ENCODE results near the gene KAT5.

Gene KAT5

DNA sequence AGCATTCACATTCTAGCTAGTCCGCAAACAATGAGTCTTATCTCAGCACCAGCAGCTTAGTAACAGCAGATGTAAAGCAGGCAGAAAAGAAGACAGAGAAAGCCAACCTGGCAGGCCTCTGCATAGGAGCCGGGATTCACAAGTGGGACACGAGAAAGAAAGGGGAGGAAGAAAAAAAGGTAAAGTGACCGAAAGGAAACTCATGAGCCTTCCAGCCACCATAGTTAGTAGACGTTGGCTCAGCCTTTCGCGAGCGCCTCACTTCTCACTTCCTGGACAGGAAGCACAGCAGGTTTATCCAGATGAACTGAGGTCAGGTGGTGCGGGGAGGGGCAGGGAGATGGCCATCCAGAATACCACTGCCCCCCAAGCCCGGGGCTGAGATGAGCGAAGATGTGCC is 19.7 kb upstream of the KAT5 start:
- Histone ChIP-seq H3K4me3 (replicated peaks; ENCODE audit: insufficient read depth, low read length) (no peak overlapping the region), H3K27me3 (ENCODE audit: insufficient read depth, poor library complexity, severe bottlenecking) (no peaks in the 10 kb centered on the region), H3K27ac (replicated peaks) (no peak overlapping the region)
- TF ChIP-seq, protein P1, sequence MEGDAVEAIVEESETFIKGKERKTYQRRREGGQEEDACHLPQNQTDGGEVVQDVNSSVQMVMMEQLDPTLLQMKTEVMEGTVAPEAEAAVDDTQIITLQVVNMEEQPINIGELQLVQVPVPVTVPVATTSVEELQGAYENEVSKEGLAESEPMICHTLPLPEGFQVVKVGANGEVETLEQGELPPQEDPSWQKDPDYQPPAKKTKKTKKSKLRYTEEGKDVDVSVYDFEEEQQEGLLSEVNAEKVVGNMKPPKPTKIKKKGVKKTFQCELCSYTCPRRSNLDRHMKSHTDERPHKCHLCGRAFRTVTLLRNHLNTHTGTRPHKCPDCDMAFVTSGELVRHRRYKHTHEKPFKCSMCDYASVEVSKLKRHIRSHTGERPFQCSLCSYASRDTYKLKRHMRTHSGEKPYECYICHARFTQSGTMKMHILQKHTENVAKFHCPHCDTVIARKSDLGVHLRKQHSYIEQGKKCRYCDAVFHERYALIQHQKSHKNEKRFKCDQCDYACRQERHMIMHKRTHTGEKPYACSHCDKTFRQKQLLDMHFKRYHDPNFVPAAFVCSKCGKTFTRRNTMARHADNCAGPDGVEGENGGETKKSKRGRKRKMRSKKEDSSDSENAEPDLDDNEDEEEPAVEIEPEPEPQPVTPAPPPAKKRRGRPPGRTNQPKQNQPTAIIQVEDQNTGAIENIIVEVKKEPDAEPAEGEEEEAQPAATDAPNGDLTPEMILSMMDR (IDR thresholded peaks at IDR 0.05; ENCODE audit: insufficient read depth, low read length): no peak
- no peak for TF ChIP-seq GABPA (IDR thresholded peaks at IDR 0.05; ENCODE audit: low read depth)
- TF ChIP-seq, protein P2, sequence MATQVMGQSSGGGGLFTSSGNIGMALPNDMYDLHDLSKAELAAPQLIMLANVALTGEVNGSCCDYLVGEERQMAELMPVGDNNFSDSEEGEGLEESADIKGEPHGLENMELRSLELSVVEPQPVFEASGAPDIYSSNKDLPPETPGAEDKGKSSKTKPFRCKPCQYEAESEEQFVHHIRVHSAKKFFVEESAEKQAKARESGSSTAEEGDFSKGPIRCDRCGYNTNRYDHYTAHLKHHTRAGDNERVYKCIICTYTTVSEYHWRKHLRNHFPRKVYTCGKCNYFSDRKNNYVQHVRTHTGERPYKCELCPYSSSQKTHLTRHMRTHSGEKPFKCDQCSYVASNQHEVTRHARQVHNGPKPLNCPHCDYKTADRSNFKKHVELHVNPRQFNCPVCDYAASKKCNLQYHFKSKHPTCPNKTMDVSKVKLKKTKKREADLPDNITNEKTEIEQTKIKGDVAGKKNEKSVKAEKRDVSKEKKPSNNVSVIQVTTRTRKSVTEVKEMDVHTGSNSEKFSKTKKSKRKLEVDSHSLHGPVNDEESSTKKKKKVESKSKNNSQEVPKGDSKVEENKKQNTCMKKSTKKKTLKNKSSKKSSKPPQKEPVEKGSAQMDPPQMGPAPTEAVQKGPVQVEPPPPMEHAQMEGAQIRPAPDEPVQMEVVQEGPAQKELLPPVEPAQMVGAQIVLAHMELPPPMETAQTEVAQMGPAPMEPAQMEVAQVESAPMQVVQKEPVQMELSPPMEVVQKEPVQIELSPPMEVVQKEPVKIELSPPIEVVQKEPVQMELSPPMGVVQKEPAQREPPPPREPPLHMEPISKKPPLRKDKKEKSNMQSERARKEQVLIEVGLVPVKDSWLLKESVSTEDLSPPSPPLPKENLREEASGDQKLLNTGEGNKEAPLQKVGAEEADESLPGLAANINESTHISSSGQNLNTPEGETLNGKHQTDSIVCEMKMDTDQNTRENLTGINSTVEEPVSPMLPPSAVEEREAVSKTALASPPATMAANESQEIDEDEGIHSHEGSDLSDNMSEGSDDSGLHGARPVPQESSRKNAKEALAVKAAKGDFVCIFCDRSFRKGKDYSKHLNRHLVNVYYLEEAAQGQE (IDR thresholded peaks at IDR 0.05; ENCODE audit: insufficient replicate concordance, low read depth): no peak
- no peak for DNase-seq (ENCODE audit: low read depth in 1 of 2, low spot score in 1 of 2)

- Histone ChIP-seq H3K27me3 (ENCODE audit: insufficient read depth, poor library complexity, severe bottlenecking) (no peaks in the 10 kb centered on the region), H3K27ac (replicated peaks) (no peak overlapping the region), H3K4me3 (replicated peaks; ENCODE audit: insufficient read depth, low read length) (no peak overlapping the region)
- TF ChIP-seq, protein P1 (IDR thresholded peaks at IDR 0.05; ENCODE audit: insufficient read depth, low read length): no peak
- TF ChIP-seq, protein P2 (IDR thresholded peaks at IDR 0.05; ENCODE audit: insufficient replicate concordance, low read depth): no peak
- no peak for TF ChIP-seq POLR2AphosphoS5 (IDR thresholded peaks at IDR 0.05; ENCODE audit: low read depth)
- no peak for TF ChIP-seq SPI1 (IDR thresholded peaks at IDR 0.05; ENCODE audit: borderline replicate concordance, low read depth)
- TF ChIP-seq GABPA (IDR thresholded peaks at IDR 0.05; ENCODE audit: low read depth): no peak
- no peak for DNase-seq (ENCODE audit: low read depth in 1 of 2, low spot score in 1 of 2)
Observed at GRCh38 chr11:65695459-65696241, 16.4 kb upstream of the KAT5 start.

DNA sequence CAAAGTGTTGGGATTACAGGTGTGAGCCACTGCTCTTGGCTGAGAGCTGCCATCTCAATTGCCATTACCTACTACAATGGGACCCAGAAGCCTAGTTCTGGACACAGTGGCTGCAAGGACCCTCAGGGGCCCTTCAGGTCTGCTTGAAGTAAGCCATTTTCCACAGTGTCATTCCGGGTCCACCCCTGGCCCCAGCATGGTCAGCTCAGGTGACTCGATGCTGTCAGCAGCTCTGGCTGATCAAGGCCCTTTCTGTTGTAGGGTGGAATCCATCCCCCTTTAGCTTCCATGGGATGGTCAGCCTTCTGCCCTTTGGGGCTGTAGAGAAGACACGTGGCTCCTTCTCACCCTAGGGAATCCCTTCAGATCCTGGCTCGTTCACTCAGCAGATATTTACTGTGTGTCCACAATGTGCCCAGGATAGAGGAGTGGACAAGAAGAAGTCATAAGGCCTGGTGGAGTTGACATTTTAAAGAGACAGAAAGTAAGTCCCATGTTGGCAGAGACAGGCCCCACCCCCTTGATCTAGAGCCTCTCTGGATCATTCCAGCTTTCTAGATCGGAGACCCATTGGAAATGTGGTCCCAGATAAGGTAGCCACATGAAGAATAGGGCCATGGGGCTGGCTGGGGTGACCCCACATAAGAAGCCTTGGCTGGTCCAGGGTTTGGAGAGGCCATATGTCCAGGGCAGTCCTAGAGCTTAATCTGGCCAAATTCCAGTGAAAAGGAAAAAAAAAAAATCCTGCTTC is 15.1 kb upstream of the KAT5 start:
- TF ChIP-seq, protein P1 (IDR thresholded peaks at IDR 0.05; ENCODE audit: insufficient read depth, low read length): no peak
- TF ChIP-seq POLR2AphosphoS5 (IDR thresholded peaks at IDR 0.05; ENCODE audit: low read depth) (no peak), GABPA (IDR thresholded peaks at IDR 0.05; ENCODE audit: low read depth) (no peak), SPI1 (IDR thresholded peaks at IDR 0.05; ENCODE audit: borderline replicate concordance, low read depth) (no peak)
- TF ChIP-seq, protein P2 (IDR thresholded peaks at IDR 0.05; ENCODE audit: insufficient replicate concordance, low read depth): no peak
- H3K27ac ChIP-seq (replicated peaks): no peak overlapping the region
- H3K27me3 ChIP-seq (ENCODE audit: insufficient read depth, poor library complexity, severe bottlenecking): no peaks in the 10 kb centered on the region
- no peak overlapping the region for H3K4me3 ChIP-seq (replicated peaks; ENCODE audit: insufficient read depth, low read length)
- DNase-seq (ENCODE audit: low read depth in 1 of 2, low spot score in 1 of 2): no peak

Data from HL-60 (cell line).